Mucosa of descending colon (tissue), 3 donors: ENCODE results near the gene CCT2. TPM values are rescaled to one million over a fixed set of nuclear protein-coding genes. Genes with fewer than 3 reads are reported as not detected.

Source experiments
- ATAC-seq: fragments of 200-7000 bp; cut with Tn5 transposase; one replicate; pipeline ENCODE4 v1.9.1; 2020; ENCODE audit warnings: mild to moderate bottlenecking, moderate library complexity
- DNase-seq, 3 donors: peaks; one replicate each; pipeline ENCODE4 v3.0.0-alpha.2; 2020
- H3K36me3 ChIP-seq: fragments of 200-600 bp; one replicate; pipeline ENCODE4 v1.8.0; 2021; ENCODE audit warnings: low read depth, mild to moderate bottlenecking
- H3K4me1 ChIP-seq: fragments of 200-600 bp; one replicate; pipeline ENCODE4 v1.8.0; 2021; ENCODE audit warnings: low read depth, mild to moderate bottlenecking
- H3K4me3 ChIP-seq: fragments of 200-600 bp; one replicate; pipeline ENCODE4 v1.8.0; 2021; ENCODE audit warnings: mild to moderate bottlenecking
- H3K9me3 ChIP-seq: fragments of 200-600 bp; one replicate; pipeline ENCODE4 v1.8.0; 2021; ENCODE audit warnings: mild to moderate bottlenecking
- intact Hi-C, 2 donors: fragments of 100-400 bp; cut with DNase I in 1 of 2; cut with micrococcal nuclease in 1 of 2; formaldehyde crosslinking; loops; one replicate each; pipeline versions ENCODE4 v1.11.0 to v1.11.1; 2022; cut with DNase I, micrococcal nuclease
- total RNA-seq, 3 donors: library from RNA; stranded (reverse); fragmentation: NEBNext Ultra II Directional in 2 of 3; extraction: Animal tissue kit (Norgen Biotek cat#: 25700) in 2 of 3; gene quantifications; one replicate each; pipeline versions ENCODE4 v1.2.1 to v1.2.4, GENCODE V29; 2021 to 2023
- TF ChIP-seq, protein P1 (sequence below): fragments of 200-600 bp; IDR thresholded peaks from one replicate; pipeline ENCODE4 v1.8.0; 2022; ENCODE audit warnings: antibody characterized with exemption, mild to moderate bottlenecking
- donor health status: DM: no; HTN: no; CAD: no; lungs with moderate emphysema.
- donor health status: DM: no; HTN: no; CAD: no.
- donor health status: DM: no; HTN: yes; CAD: no.

The CCT2 gene
- total RNA-seq, 3 donors from 2014 or later = 85.0 to 106 (median 103) TPM

- intact Hi-C loops = no loop called here
- TF ChIP-seq, protein P1, sequence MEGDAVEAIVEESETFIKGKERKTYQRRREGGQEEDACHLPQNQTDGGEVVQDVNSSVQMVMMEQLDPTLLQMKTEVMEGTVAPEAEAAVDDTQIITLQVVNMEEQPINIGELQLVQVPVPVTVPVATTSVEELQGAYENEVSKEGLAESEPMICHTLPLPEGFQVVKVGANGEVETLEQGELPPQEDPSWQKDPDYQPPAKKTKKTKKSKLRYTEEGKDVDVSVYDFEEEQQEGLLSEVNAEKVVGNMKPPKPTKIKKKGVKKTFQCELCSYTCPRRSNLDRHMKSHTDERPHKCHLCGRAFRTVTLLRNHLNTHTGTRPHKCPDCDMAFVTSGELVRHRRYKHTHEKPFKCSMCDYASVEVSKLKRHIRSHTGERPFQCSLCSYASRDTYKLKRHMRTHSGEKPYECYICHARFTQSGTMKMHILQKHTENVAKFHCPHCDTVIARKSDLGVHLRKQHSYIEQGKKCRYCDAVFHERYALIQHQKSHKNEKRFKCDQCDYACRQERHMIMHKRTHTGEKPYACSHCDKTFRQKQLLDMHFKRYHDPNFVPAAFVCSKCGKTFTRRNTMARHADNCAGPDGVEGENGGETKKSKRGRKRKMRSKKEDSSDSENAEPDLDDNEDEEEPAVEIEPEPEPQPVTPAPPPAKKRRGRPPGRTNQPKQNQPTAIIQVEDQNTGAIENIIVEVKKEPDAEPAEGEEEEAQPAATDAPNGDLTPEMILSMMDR = no peak
- ATAC-seq (no peak), DNase-seq (no peak)
- H3K9me3 ChIP-seq = no peaks in the 10 kb centered on the region
- no peak overlapping the region for H3K4me3 ChIP-seq
- H3K36me3 ChIP-seq = no peaks in the 10 kb centered on the region
- H3K4me1 ChIP-seq = no peaks in the 10 kb centered on the region
Observed at GRCh38 chr12:69575346-69575745, 9.9 kb upstream of the CCT2 start.

- DNase-seq (no peak), ATAC-seq (no peak)
- Histone ChIP-seq H3K9me3 (no peaks in the 10 kb centered on the region), H3K36me3 (no peaks in the 10 kb centered on the region), H3K4me1 (no peaks in the 10 kb centered on the region), H3K4me3 (no peak overlapping the region)
- TF ChIP-seq, protein P1 = no peak
- intact Hi-C loops = no loop called here
Observed at GRCh38 chr12:69578283-69578682, 7.0 kb upstream of the CCT2 start.

- TF ChIP-seq, protein P1 = no peak
- DNase-seq (no peak), ATAC-seq (no peak)
- intact Hi-C loops = no loop called here
- H3K9me3 ChIP-seq = no peaks in the 10 kb centered on the region
- no peak overlapping the region for H3K4me3 ChIP-seq
- H3K4me1 ChIP-seq = no peaks in the 10 kb centered on the region
- H3K36me3 ChIP-seq = no peaks in the 10 kb centered on the region
Observed at GRCh38 chr12:69579029-69579428, 6.2 kb upstream of the CCT2 start.

DNA sequence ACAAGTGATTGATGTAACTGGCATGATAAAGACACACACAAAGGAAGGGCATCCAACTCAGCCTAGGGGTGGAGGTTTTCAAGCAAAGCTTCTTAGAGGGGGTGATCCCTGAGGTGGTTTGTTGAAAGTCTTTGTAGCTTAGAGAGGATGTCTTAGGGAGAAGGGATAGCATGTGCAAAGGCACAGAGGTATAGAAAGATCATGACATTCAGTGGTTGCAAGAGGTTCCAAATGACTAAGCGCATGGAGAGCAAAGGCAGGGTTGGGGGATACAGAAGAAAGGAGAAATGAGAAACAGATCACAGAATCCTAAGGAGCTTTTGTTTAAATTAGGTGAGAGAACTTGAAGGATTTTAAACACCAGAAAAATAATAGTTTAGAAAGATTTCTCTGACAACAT is 5.2 kb upstream of the CCT2 start:
- TF ChIP-seq, protein P1 = no peak
- Histone ChIP-seq H3K9me3 (no peaks in the 10 kb centered on the region), H3K4me1 (no peaks in the 10 kb centered on the region), H3K36me3 (no peaks in the 10 kb centered on the region), H3K4me3 (no peak overlapping the region)
- DNase-seq (no peak), ATAC-seq (no peak)
- intact Hi-C loops = no loop called here

GRCh38 chr12:69583203-69583602 is 2.1 kb upstream of the CCT2 start:
- H3K9me3 ChIP-seq = no peaks in the 10 kb centered on the region
- H3K36me3 ChIP-seq = no peaks in the 10 kb centered on the region
- DNase-seq (no peak), ATAC-seq (no peak)
- TF ChIP-seq, protein P1 = no peak
- peaks cover 6% of the 10 kb centered on the region for H3K4me1 ChIP-seq
- intact Hi-C loops = no loop called here
- no peak overlapping the region for H3K4me3 ChIP-seq

DNA sequence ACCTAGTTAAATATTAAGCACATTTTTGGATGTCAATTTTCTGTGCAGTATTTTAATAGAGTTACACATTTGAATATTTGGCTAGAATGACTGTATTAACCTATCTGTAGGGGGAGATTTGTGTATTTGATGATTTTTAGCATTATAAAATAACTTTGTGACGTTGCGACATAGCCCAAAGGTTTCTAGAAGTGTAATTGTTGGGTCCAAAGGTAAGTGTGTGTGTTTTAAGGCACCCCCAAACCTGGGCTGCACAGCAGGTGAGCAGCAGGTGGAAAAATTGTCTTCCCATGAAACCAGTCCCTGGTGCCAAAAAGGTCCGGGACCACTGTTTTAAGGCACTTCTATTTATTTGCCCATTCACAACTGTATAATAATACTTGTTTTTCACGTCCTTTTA is 3.3 kb downstream of the CCT2 start:
- TF ChIP-seq, protein P1 = no peak
- ATAC-seq = no peak
- intact Hi-C loops = no loop called here

More for the DNA sequence above, 3.3 kb downstream of the CCT2 start:
- Histone ChIP-seq H3K9me3 (no peaks in the 10 kb centered on the region), H3K4me1 (peaks cover 6% of the 10 kb centered on the region), H3K36me3 (peaks cover 4% of the 10 kb centered on the region), H3K4me3 (no peak overlapping the region)
- no peak for DNase-seq
